Spinal cord (tissue), 10 donors: ENCODE results near the gene FOXK1. TPM values are rescaled to one million over a fixed set of nuclear protein-coding genes. Genes with fewer than 3 reads are reported as not detected.
A peak's percentile ranks its signal among the peaks of the same experiment; 100 is the strongest.

Experiments used
- DNase-seq, 6 donors: peaks; one replicate each; pipeline versions ENCODE4 v3.0.0 to v3.0.0-alpha.2; 2013 to 2015; ENCODE audit warnings: low spot score in 6 of 6, low read depth in 4 of 6
- H3K27ac ChIP-seq: one replicate; pipeline ENCODE4 v1.5.1; 2013; ENCODE audit warnings: low read depth, low read length, control low read depth
- H3K27me3 ChIP-seq: one replicate; pipeline ENCODE4 v1.6.1; 2013; ENCODE audit warnings: low read length; ENCODE audit not compliant: control insufficient read depth, insufficient read depth
- H3K36me3 ChIP-seq: one replicate; pipeline ENCODE4 v1.6.1; 2013; ENCODE audit warnings: low read length; ENCODE audit not compliant: control insufficient read depth, insufficient read depth
- H3K4me1 ChIP-seq: one replicate; pipeline ENCODE4 v1.6.1; 2013; ENCODE audit warnings: low read length; ENCODE audit not compliant: control insufficient read depth, insufficient read depth
- H3K4me3 ChIP-seq: one replicate; pipeline ENCODE4 v1.5.1; 2013; ENCODE audit warnings: low read depth, low read length, control low read depth
- H3K9me3 ChIP-seq: one replicate; pipeline ENCODE4 v1.6.1; 2013; ENCODE audit warnings: low read length; ENCODE audit not compliant: control insufficient read depth, insufficient read depth
- WGBS: methylation state at CpG from one replicate; pipeline ENCODE4 v1.1.5; 2013; ENCODE audit warnings: missing lambda C conversion rate; ENCODE audit not compliant: insufficient coverage; 5-methylcytosine and 5-hydroxymethylcytosine counted together
- polyA plus RNA-seq, 2 donors: library from polyadenylated mRNA; unstranded; fragments of 120-200 nt; gene quantifications; one replicate each; pipeline ENCODE4 v1.2.1, GENCODE V29; 2013; ENCODE audit not compliant: insufficient read length in 2 of 2
- total RNA-seq, 2 donors: library from RNA; depleted of rRNA in 1 of 2; stranded (reverse); fragments of 120-200 nt in 1 of 2; fragments of >200 nt in 1 of 2; gene quantifications; one replicate each; pipeline versions ENCODE4 v1.2.3 to v1.2.4, GENCODE V29; 2013 to 2014
- donor health status: healthy.

FOXK1 gene
- total and polyA plus RNA-seq, 4 donors: 17.0 to 30.6 (median 21.9) TPM

GRCh38 chr7:4745971-4746919 lies 64.2 kb downstream of the FOXK1 start:
- 95% methylated on average over 7 of the region's 12 CpGs for WGBS
- H3K4me3 ChIP-seq: no peak overlapping the region
- peak overlapping the region; percentile 93 for H3K27ac ChIP-seq
- H3K9me3 ChIP-seq: no peaks in the 10 kb centered on the region
- no peak for DNase-seq
- H3K36me3 ChIP-seq: peaks cover 65% of the 10 kb centered on the region
- H3K4me1 ChIP-seq: peaks cover 37% of the 10 kb centered on the region
- no peaks in the 10 kb centered on the region for H3K27me3 ChIP-seq

DNA sequence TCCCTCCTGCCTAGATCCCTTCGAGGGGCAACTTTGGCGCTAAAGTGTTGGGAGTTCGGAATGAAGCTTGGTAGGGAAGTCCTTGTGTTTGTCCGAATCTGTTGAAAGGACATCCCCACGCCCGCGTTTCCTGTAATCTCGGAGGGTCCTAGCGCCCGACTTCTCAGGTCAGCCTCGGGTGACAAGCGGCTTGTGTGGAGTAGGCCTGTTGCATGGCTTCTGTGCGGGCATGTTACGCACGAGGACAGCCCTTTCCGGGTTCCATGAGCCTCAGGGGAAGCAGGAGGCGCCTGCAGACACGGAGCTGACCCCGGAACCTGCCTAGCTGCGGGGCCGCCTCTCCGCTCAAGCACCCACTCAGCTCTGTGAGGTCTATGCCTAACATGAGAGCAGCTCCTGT lies 64.9 kb downstream of the FOXK1 start:
- 88% methylated on average over 19 of the region's 22 CpGs for WGBS
- H3K4me1 ChIP-seq: peaks cover 40% of the 10 kb centered on the region

DNA sequence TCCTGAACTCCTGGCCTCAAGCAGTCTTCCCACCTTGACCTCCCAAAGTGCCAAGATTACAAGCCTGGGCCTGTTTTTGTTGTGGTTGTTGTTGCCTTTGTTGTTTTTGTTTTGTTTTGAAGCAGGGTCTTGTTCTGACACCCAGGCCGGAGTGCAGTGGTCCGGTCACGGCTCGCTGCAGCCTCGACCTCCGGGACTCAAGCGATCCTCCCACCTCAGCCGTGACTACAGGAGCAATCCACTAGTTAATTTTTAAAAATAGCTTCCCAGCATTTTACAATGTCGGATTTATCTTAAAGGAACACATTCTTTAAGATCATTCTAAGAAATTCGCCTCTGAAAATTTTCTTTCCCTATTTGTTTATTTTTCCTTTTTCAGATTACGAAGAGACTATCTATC lies 65.7 kb downstream of the FOXK1 start:
- H3K36me3 ChIP-seq: peaks cover 65% of the 10 kb centered on the region
- no peak for DNase-seq
- H3K9me3 ChIP-seq: no peaks in the 10 kb centered on the region
- H3K4me1 ChIP-seq: peaks cover 39% of the 10 kb centered on the region
- H3K4me3 ChIP-seq: no peak overlapping the region
- WGBS: 86% methylated on average over 10 of the region's 11 CpGs
- no peaks in the 10 kb centered on the region for H3K27me3 ChIP-seq
- no peak overlapping the region for H3K27ac ChIP-seq

More for the DNA sequence above, 64.9 kb downstream of the FOXK1 start:
- no peak for DNase-seq
- no peaks in the 10 kb centered on the region for H3K27me3 ChIP-seq
- H3K36me3 ChIP-seq: peaks cover 65% of the 10 kb centered on the region
- no peaks in the 10 kb centered on the region for H3K9me3 ChIP-seq
- peak overlapping the region; percentile 93 for H3K27ac ChIP-seq
- H3K4me3 ChIP-seq: no peak overlapping the region

DNA sequence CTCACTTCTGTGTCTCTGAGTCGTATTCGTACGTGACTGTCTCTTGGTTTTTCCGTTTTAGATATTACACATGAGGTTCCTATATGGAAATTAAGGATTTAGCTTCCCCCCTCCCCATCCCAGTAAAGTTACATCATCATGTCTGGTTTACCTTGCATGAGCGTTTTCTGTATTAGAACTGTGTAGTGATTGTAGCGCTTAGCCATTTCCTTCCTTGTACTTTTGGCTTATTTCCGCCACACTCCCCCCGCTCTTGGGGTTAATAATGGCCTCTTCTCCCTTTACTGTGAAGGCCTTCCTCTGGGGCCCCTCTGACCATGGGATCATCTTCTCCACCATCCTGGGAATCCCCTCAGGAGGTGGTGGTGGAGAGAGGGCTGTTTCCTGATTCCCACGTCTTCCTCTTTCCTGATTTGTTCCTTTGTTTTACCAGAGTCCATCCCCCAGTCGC lies 66.2 kb downstream of the FOXK1 start:
- DNase-seq: no peak
- Histone ChIP-seq H3K4me1 (peaks cover 37% of the 10 kb centered on the region), H3K9me3 (no peaks in the 10 kb centered on the region), H3K4me3 (no peak overlapping the region), H3K27ac (peak overlapping the region; percentile 18), H3K27me3 (no peaks in the 10 kb centered on the region), H3K36me3 (peaks cover 61% of the 10 kb centered on the region)
- WGBS: 75% methylated on average over 2 of the region's 10 CpGs

DNA sequence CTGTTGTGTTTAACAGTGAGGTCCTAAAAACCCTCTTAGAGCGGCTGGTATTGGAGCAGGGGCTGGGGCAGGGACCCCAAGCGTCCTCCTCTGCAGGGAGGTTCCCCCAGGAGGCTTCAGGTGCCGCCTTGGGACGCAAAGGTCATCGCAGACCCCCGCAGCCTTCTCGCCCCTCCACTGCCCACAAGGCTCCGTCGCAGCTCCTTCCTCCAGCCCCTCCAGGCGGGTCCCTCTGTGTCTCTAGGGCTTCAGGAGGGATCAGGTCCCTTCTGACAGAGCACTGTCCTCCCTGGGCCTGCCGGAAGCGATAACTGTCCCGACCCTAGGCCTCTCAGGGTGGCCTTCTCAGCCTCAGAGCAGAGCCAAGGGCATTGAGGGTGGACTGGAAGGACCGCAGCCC lies 67.3 kb downstream of the FOXK1 start:
- Histone ChIP-seq H3K9me3 (no peaks in the 10 kb centered on the region), H3K36me3 (peaks cover 67% of the 10 kb centered on the region), H3K27me3 (no peaks in the 10 kb centered on the region), H3K27ac (no peak overlapping the region), H3K4me1 (peaks cover 34% of the 10 kb centered on the region), H3K4me3 (no peak overlapping the region)
- WGBS: 92% methylated on average over 14 of the region's 14 CpGs
- DNase-seq: no peak

DNA sequence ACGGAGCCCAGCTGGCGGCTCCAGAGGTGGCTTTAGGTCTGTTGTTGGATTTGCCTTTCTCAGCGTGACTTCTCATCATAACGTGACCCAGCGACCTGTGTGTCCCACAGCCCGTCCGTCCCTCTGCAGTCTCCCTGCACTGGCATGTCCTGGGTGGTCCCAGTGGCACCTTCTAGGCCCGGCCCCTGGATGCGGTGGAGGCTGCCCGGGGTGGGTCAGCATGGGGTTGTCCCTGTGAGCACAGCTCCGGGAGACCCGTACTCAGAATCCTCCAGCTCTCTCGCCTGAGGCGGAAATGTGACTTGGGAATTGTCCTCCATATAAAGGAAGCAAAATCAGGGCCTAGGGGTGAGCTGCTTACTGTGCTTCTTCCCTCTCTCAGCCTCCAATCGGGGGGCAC lies 67.7 kb downstream of the FOXK1 start:
- DNase-seq: no peak
- no peak overlapping the region for H3K27ac ChIP-seq
- peaks cover 32% of the 10 kb centered on the region for H3K4me1 ChIP-seq
- H3K27me3 ChIP-seq: no peaks in the 10 kb centered on the region
- WGBS: 94% methylated on average over 12 of the region's 15 CpGs
- H3K36me3 ChIP-seq: peaks cover 69% of the 10 kb centered on the region
- H3K9me3 ChIP-seq: no peaks in the 10 kb centered on the region
- H3K4me3 ChIP-seq: no peak overlapping the region

DNA sequence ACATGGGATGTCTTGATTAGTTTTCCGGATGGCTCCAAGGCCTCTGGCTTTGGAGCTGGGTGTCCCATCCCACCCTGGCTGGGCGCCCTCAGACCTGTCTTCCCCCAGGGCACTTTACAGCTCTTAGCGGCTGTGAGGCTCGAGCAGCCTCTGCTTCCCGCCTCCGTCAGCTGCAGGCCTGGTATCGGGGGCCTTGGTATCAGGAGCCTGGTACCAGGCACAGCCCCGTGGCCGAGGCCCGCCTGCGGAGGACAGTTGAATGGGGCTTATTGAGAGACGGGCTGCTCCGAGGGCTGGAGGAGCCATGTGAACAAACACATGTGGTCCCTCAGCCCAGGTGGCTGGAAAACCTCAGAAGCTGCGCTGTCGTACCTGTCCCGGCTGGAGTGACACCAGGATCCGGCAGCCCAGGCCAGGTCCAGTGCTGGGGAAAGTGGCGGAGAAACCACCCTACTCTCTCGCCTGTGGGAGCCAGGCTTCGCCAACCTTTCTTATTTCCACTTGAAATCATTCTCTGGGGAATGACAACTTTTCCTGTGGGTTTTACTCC lies 69.4 kb downstream of the FOXK1 start:
- H3K36me3 ChIP-seq: peaks cover 81% of the 10 kb centered on the region
- 82% methylated on average over 17 of the region's 20 CpGs for WGBS
- peak in 1 of 6 donors; percentile 33 for DNase-seq
- H3K4me1 ChIP-seq: peaks cover 19% of the 10 kb centered on the region
- no peak overlapping the region for H3K4me3 ChIP-seq
- no peaks in the 10 kb centered on the region for H3K27me3 ChIP-seq
- no peak overlapping the region for H3K27ac ChIP-seq
- no peaks in the 10 kb centered on the region for H3K9me3 ChIP-seq

- peaks cover 83% of the 10 kb centered on the region for H3K36me3 ChIP-seq
- no peaks in the 10 kb centered on the region for H3K27me3 ChIP-seq
- no peaks in the 10 kb centered on the region for H3K9me3 ChIP-seq
- H3K4me1 ChIP-seq: peaks cover 11% of the 10 kb centered on the region
- WGBS: 49% methylated on average over 23 of the region's 31 CpGs
- H3K27ac ChIP-seq: no peak overlapping the region
- no peak overlapping the region for H3K4me3 ChIP-seq
- peak in 2 of 6 donors; percentile 69 to 84 for DNase-seq
Observed at GRCh38 chr7:4753598-4754432, 71.7 kb downstream of the FOXK1 start.

DNA sequence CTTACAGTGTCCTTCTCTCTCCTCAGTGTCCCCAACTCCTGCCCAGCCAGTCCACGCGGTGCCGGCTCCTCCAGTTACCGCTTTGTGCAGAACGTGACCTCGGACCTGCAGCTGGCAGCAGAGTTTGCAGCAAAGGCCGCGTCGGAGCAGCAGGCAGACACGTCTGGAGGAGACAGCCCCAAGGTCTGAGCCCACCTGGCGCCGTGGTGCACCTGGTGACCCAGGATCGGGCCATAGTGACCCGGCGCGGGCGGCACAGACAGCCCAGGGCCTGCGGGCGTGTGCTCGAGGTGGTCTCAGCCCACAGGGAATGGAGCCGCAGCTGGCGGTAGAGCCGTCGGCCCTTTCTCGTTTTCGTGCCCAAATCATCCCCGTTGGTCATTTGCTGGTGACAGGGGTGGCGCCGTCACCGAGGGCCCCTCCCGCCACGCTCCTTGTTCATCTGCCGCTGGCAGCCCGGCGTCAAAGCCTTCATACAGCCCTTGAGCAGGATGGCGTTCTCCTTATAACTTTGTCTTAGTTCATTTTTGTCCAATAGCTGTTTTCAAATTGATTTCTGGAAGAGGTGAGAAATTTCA lies 72.4 kb downstream of the FOXK1 start:
- H3K36me3 ChIP-seq: peaks cover 84% of the 10 kb centered on the region
- peaks cover 11% of the 10 kb centered on the region for H3K4me1 ChIP-seq
- DNase-seq: no peak
- no peak overlapping the region for H3K27ac ChIP-seq
- H3K4me3 ChIP-seq: no peak overlapping the region
- H3K9me3 ChIP-seq: no peaks in the 10 kb centered on the region
- 95% methylated on average over 33 of the region's 36 CpGs for WGBS
- H3K27me3 ChIP-seq: no peaks in the 10 kb centered on the region
